NT2/D1 (cell line): Measurements from ENCODE around the gene NETO2.
A peak's percentile ranks its signal among the peaks of the same experiment; 100 is the strongest.

Experiments
- DNase-seq: peaks from one replicate; pipeline ENCODE4 v3.0.0-alpha.2; 2011; ENCODE audit warnings: low read depth, low spot score
- H3K27me3 ChIP-seq: 2 replicates; pipeline ENCODE4 v1.6.0; 2011; ENCODE audit warnings: mild to moderate bottlenecking; ENCODE audit not compliant: insufficient read length, insufficient read depth
- H3K36me3 ChIP-seq: 2 replicates; pipeline ENCODE4 v1.6.1; 2011; ENCODE audit warnings: mild to moderate bottlenecking, low read length, mixed read lengths; ENCODE audit not compliant: insufficient read depth, insufficient read length
- H3K4me1 ChIP-seq: 2 replicates; pipeline ENCODE4 v1.5.1; 2011; ENCODE audit not compliant: insufficient read depth, insufficient read length
- H3K4me3 ChIP-seq: 2 replicates; pipeline ENCODE4 v1.5.1; 2011; ENCODE audit warnings: low read depth; ENCODE audit not compliant: insufficient read length
- H3K9ac ChIP-seq: 2 replicates; pipeline ENCODE4 v1.6.0; 2011; ENCODE audit warnings: low read depth; ENCODE audit not compliant: insufficient read length
- H3K9me3 ChIP-seq: 2 replicates; pipeline ENCODE4 v1.5.1; 2011; ENCODE audit warnings: mild to moderate bottlenecking, low read length; ENCODE audit not compliant: insufficient read depth
- SUZ12 ChIP-seq: IDR thresholded peaks from 2 replicates; pipeline ENCODE4 v1.6.1; 2011; ENCODE audit not compliant: insufficient read length, insufficient read depth; ENCODE audit errors: extremely low read depth
- YY1 ChIP-seq: IDR thresholded peaks from 2 replicates; pipeline ENCODE4 v1.6.1; 2011; ENCODE audit not compliant: insufficient read length, insufficient read depth
- ZNF274 ChIP-seq: IDR thresholded peaks from 2 replicates; pipeline ENCODE4 v1.6.1; 2011; ENCODE audit warnings: mild to moderate bottlenecking, low read depth, low read length

NETO2 gene

DNA sequence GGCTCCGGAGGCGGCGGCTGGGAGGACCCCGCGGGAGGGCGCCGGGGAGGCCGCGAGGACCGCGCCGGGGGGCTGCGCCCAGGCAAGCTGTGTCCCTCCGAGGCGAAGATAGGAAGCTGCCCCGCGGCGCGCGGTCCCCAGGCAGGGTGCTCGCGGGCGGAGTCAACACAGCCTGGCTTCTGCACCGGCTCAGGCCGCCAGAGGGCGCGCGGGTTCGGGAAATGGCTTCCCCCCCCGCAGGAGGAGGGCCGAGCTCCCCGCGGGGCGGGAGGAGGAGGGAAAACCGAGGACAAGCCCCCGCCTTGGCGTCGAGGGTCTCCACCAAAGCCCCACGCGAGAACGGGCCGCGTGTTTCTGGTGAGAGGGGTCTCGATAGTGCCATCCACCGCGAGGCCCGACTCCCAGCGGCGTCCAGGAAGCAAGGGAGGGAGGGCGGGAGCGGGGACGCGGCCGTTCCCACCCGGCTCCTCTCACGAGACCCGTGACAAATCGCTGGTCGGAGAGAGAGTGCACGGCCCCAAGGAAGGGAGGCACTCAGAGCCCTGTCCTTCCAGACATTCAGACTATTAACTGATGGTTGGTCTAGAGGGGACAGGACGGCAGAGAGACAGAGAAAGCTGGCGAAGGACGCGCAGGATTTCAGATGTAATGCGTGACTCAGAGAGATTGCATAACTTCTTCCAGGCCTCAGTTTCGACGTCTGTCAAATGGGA is 105.8 kb downstream of the NETO2 start:
- Histone ChIP-seq H3K4me3 (peak overlapping the region; percentile 69), H3K4me1 (no peaks in the 10 kb centered on the region), H3K9ac (peak overlapping the region; percentile 63), H3K36me3 (no peaks in the 10 kb centered on the region), H3K27me3 (peaks cover 18% of the 10 kb centered on the region), H3K9me3 (no peaks in the 10 kb centered on the region)
- TF ChIP-seq ZNF274 (no peak), YY1 (no peak), SUZ12 (no peak)
- DNase-seq: peak; percentile 61

DNA sequence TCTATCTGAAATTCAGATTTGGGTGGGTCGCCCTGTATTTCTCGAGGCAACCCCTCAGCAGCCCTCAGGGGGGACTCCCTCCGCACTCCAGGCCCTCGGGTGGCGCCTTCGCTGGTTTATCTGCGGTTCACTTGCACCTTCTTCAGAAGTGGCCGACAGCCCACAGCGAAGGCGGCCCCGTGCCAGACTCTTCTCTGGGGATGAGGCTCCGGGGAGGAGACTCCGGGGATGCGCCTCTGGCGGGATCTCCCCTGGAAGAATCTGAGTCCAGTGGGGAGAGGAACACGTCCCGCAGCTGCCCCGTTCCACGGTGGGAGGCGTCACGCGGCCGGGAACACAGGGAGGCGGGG is 106.4 kb downstream of the NETO2 start:
- peak overlapping the region; percentile 63 for H3K9ac ChIP-seq
- H3K4me1 ChIP-seq: no peaks in the 10 kb centered on the region
- H3K9me3 ChIP-seq: no peaks in the 10 kb centered on the region
- DNase-seq: no peak
- TF ChIP-seq ZNF274 (no peak), SUZ12 (no peak), YY1 (no peak)
- no peaks in the 10 kb centered on the region for H3K36me3 ChIP-seq
- H3K4me3 ChIP-seq: peak overlapping the region; percentile 69
- H3K27me3 ChIP-seq: peaks cover 18% of the 10 kb centered on the region

DNA sequence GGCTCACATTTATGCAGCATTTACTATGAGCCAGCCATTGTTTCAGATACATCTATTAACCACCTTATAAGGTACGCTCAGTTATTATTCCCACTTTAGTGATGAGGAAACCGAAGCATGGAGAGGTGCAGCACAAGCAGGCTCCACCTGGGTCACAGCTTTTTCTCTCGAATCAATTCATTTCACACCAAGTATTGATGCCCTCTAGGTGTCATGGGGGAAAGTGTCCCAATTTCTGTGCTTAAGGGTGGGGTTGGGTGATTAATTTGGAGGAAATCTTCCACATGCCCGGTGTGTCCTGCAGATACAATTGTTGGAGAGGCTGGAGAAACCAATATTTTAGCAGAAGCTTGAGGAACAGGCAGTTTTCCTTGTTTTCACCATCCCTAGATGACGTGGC is 107.5 kb downstream of the NETO2 start:
- TF ChIP-seq SUZ12: no peak
- TF ChIP-seq ZNF274: no peak
- TF ChIP-seq YY1: no peak
- DNase-seq: no peak
- H3K4me3 ChIP-seq: no peak overlapping the region
- H3K36me3 ChIP-seq: no peaks in the 10 kb centered on the region
- no peaks in the 10 kb centered on the region for H3K9me3 ChIP-seq
- H3K4me1 ChIP-seq: no peaks in the 10 kb centered on the region
- H3K9ac ChIP-seq: no peak overlapping the region
- H3K27me3 ChIP-seq: peaks cover 18% of the 10 kb centered on the region

DNA sequence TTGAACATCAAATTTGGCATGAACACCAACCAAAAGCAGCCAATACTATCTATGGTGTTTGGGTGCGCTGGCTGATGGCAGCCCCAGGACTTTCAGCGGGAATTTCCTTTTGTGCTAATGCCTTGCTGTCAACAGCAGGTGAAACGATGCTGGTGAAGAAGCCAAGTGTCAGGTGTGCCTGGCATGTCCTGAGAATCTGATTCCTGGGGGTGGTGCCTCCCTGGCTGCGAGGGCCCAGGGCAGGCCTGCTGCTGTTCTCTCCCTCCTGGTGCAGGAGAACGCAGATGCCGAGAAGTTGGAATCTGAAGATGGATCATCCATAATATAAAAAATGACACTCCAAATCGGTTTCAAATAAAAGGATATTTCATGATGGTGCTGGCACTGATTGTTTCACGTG is 108.3 kb downstream of the NETO2 start:
- Histone ChIP-seq H3K36me3 (no peaks in the 10 kb centered on the region), H3K4me1 (no peaks in the 10 kb centered on the region), H3K4me3 (no peak overlapping the region), H3K9ac (no peak overlapping the region), H3K9me3 (no peaks in the 10 kb centered on the region), H3K27me3 (peaks cover 18% of the 10 kb centered on the region)
- TF ChIP-seq YY1 (no peak), SUZ12 (no peak), ZNF274 (no peak)
- DNase-seq: no peak

DNA sequence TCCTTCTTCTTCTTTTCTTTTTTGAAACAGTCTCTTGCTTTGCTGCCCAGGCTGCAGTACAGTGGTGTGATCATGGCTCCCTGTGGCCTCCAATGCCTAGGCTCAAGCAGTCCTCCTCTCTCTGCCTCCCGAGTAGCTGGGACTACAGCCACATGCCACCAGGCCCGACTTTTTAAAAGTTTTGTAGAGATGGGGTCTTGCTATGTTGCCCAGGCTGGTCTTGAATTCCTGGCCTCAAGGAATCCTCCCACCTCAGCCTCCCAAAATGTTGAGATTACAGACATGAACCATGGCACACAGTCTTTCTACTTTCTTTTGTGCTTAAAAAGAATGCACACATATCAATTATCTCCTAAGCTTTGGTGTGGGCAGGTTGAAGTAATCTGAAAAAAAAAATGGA is 109.3 kb downstream of the NETO2 start:
- H3K4me1 ChIP-seq: no peaks in the 10 kb centered on the region

DNA sequence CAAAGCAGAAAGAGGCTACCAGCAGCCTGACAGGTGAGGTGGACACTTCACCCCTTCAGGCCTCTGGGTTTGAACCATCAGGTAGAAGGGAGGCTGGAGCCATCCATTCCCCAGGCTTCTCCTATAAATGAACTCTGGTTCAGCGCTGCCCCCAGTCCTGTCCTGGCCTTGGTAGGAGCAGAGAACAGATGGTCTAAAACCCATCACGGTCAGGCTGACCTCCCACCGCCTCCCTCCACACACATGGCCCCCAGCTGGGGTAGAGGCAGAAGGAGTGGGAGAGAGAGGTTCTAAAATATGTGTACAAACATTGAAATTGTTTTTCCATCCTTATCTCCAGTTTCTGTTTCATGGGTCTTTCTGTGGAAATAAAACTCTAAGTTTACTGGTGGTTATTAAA is 110.6 kb downstream of the NETO2 start:
- peaks cover 6% of the 10 kb centered on the region for H3K27me3 ChIP-seq
- H3K36me3 ChIP-seq: no peaks in the 10 kb centered on the region
- no peak for DNase-seq
- no peak overlapping the region for H3K9ac ChIP-seq
- H3K4me1 ChIP-seq: no peaks in the 10 kb centered on the region
- no peaks in the 10 kb centered on the region for H3K9me3 ChIP-seq
- no peak overlapping the region for H3K4me3 ChIP-seq
- no peak for TF ChIP-seq SUZ12
- TF ChIP-seq ZNF274: no peak
- TF ChIP-seq YY1: no peak

More for the DNA sequence above, 109.3 kb downstream of the NETO2 start:
- Histone ChIP-seq H3K9ac (no peak overlapping the region), H3K27me3 (peaks cover 15% of the 10 kb centered on the region), H3K36me3 (no peaks in the 10 kb centered on the region), H3K4me3 (no peak overlapping the region), H3K9me3 (no peaks in the 10 kb centered on the region)
- TF ChIP-seq ZNF274 (no peak), SUZ12 (no peak)
- no peak for DNase-seq

DNA sequence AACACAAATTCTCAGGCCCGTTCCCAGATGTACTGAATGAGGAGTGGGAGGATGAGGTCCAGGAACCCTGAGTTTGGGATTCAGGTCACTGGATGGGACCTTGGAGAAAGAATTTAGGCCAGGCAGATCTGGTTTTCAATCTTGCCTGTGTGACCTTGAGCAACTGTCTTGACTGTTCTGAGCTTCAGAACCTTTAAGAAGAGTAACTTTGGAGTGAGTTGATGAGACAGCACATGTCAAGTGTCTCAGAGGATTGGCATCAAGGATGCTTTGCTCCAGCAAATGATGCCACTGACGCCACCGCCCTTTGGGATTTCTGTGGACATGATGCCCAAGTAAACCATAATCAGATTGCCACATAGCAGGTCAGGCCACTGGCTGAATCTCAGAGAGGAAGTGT is 114.0 kb downstream of the NETO2 start:
- Histone ChIP-seq H3K9ac (no peak overlapping the region), H3K36me3 (no peaks in the 10 kb centered on the region), H3K9me3 (no peaks in the 10 kb centered on the region), H3K27me3 (no peaks in the 10 kb centered on the region), H3K4me3 (no peak overlapping the region), H3K4me1 (no peaks in the 10 kb centered on the region)
- TF ChIP-seq SUZ12 (no peak), ZNF274 (no peak), YY1 (no peak)
- DNase-seq: no peak
